Pancreas (tissue), 10 donors: ENCODE results near the gene IFRD2. TPM values are rescaled to one million over a fixed set of nuclear protein-coding genes. Genes with fewer than 3 reads are reported as not detected.
"Not testable (repeated sequence)": the region's sequence is repeated elsewhere in the genome, so short reads cannot be mapped to it uniquely, and the experiment has no call there.

Experiments used
- ATAC-seq, 4 donors: fragments of 200-7000 bp; cut with Tn5 transposase; one replicate each; pipeline versions ENCODE4 v1.8.0 to v1.9.1; 2020; ENCODE audit warnings: mild to moderate bottlenecking in 4 of 4, moderate library complexity in 4 of 4
- DNase-seq, 6 donors: peaks; one replicate each; pipeline ENCODE4 v3.0.0-alpha.2; 2020
- FAIRE-seq: peaks from 2 replicates; lab custom pipeline; 2012; peaks lifted over from hg19 to GRCh38; lab: Jason Lieb, UNC
- H3K27ac ChIP-seq, 4 donors: fragments of 200-600 bp; sonication (generic); 1 replicate in 3 of 4; 2 replicates in 1 of 4; pipeline versions ENCODE4 v1.5.0 to v1.8.0; 2020
- H3K27me3 ChIP-seq, 4 donors: fragments of 200-600 bp; one replicate each; pipeline ENCODE4 v1.8.0; 2021
- H3K36me3 ChIP-seq, 3 donors: fragments of 200-600 bp; sonication (generic) in 1 of 3; one replicate each; pipeline versions ENCODE4 v1.5.0 to v1.8.0; 2020 to 2021
- H3K4me1 ChIP-seq, 3 donors: fragments of 200-600 bp; one replicate each; pipeline ENCODE4 v1.8.0; 2021
- H3K4me3 ChIP-seq, 4 donors: fragments of 200-600 bp; sonication (generic) in 2 of 4; one replicate each; pipeline versions ENCODE4 v1.5.0 to v1.8.0; 2020 to 2021
- H3K9me3 ChIP-seq, 4 donors: fragments of 200-600 bp; one replicate each; pipeline ENCODE4 v1.8.0; 2021
- CTCF ChIP-seq, 4 donors: fragments of 200-600 bp; sonication (generic) in 3 of 4; IDR thresholded peaks; one replicate each; pipeline versions ENCODE4 v1.5.0 to v1.8.0; 2021; ENCODE audit warnings: antibody characterized with exemption in 4 of 4
- WGBS, 2 donors: extraction: QIAGEN DNeasy Blood & Tissue Kit; methylation state at CpG; one replicate each; pipeline ENCODE4 v1.1.7; 2013; 5-methylcytosine and 5-hydroxymethylcytosine counted together
- intact Hi-C, 3 donors: fragments of 100-400 bp; cut with DNase I; formaldehyde crosslinking; loops; one replicate each; pipeline versions ENCODE4 v1.11.1 to v1.14.2; 2022
- polyA plus RNA-seq, 2 donors: library from polyadenylated mRNA; stranded (reverse); fragments of 200-250 nt; gene quantifications; one replicate each; pipeline ENCODE4 v1.2.3, GENCODE V29; 2013
- total RNA-seq, 6 donors: library from RNA; stranded (reverse); fragmentation: NEBNext Ultra II Directional in 4 of 6; extraction: Animal tissue kit (Norgen Biotek cat#: 25700) in 4 of 6; gene quantifications; one replicate each; pipeline versions ENCODE4 v1.2.1 to v1.2.4, GENCODE V29; 2021 to 2023
- donor health status: healthy with polysubstance abuse.
- donor health status: DM: no; HTN: no; CAD: no; lungs with moderate emphysema.
- donor health status: DM: no; HTN: no; CAD: no.
- donor health status: control.
- donor health status: control.
- donor health status: Bipolar disorder and iron deficiency.
- donor health status: DM: yes; HTN: yes; CAD: no.
- donor health status: DM: no; HTN: no; CAD: no.
- donor health status: DM: no; HTN: no; CAD: no.
- donor health status: DM: yes; HTN: yes; CAD: no.

The IFRD2 gene
- total and polyA plus RNA-seq, 8 donors, result 47.1 to 117 (median 59.5) TPM

- H3K27me3 ChIP-seq, result no peaks in the 10 kb centered on the region
- intact Hi-C loops, result no loop called here
- no peak for TF ChIP-seq CTCF (IDR thresholded peaks at IDR 0.05)
- FAIRE-seq, result no peak
- H3K27ac ChIP-seq, result peak overlapping the region; percentile 52 to 94 (median 86)
- H3K4me1 ChIP-seq, result peaks cover 21 to 52% (median 21%) of the 10 kb centered on the region in 3 donors
- WGBS, 2 donors, result 72 to 87% methylated on average over 6 of the region's 6 CpGs
- H3K4me3 ChIP-seq, result no peak overlapping the region
- H3K36me3 ChIP-seq, result no peaks in the 10 kb centered on the region
- DNase-seq, result no peak
- H3K9me3 ChIP-seq, result no peaks in the 10 kb centered on the region
- ATAC-seq, result no peak
These were observed 28.5 kb downstream of the IFRD2 start for GRCh38 chr3:50263478-50264382.

- 83% methylated on average over 7 of the region's 7 CpGs for WGBS, 2 donors
- Histone ChIP-seq H3K4me1 (peaks cover 12 to 44% (median 14%) of the 10 kb centered on the region in 3 donors), H3K27me3 (no peaks in the 10 kb centered on the region), H3K36me3 (peaks cover 0 to 4% (median under 1%) of the 10 kb centered on the region in 3 donors), H3K4me3 (no peak overlapping the region), H3K27ac (no peak overlapping the region), H3K9me3 (no peaks in the 10 kb centered on the region)
- FAIRE-seq, result no peak
- no peak for TF ChIP-seq CTCF (IDR thresholded peaks at IDR 0.05)
- DNase-seq, result no peak
- ATAC-seq, result no peak
- intact Hi-C loops, result no loop called here
These were observed 29.5 kb downstream of the IFRD2 start for GRCh38 chr3:50262778-50263177.

GRCh38 chr3:50262200-50262599 is 30.0 kb downstream of the IFRD2 start:
- peaks cover 9 to 40% (median 10%) of the 10 kb centered on the region in 3 donors for H3K4me1 ChIP-seq
- H3K9me3 ChIP-seq, H3K27ac ChIP-seq, ATAC-seq, H3K4me3 ChIP-seq, H3K27me3 ChIP-seq, H3K36me3 ChIP-seq, FAIRE-seq, DNase-seq, intact Hi-C loops: not testable (repeated sequence)
- 96 to 100% methylated on average over 4 of the region's 4 CpGs for WGBS, 2 donors

- TF ChIP-seq CTCF (IDR thresholded peaks at IDR 0.05), result no peak
- ATAC-seq (no peak), FAIRE-seq (no peak), DNase-seq (no peak)
- Histone ChIP-seq H3K4me1 (peaks cover 5 to 35% (median 6%) of the 10 kb centered on the region in 3 donors), H3K36me3 (peaks cover 7 to 16% (median 7%) of the 10 kb centered on the region in 3 donors), H3K9me3 (no peaks in the 10 kb centered on the region), H3K4me3 (no peak overlapping the region), H3K27me3 (no peaks in the 10 kb centered on the region), H3K27ac (peak overlapping the region in 3 of 4 donors; percentile 94 to 98 (median 97))
- 40 to 54% methylated on average over 2 of the region's 2 CpGs for WGBS, 2 donors
- intact Hi-C loops, result no loop called here
These were observed 30.7 kb downstream of the IFRD2 start for GRCh38 chr3:50261505-50261904.

GRCh38 chr3:50260942-50261441 is 31.2 kb downstream of the IFRD2 start:
- no peak for FAIRE-seq
- intact Hi-C loops, result no loop called here
- DNase-seq, result peak in 1 of 6 donors; percentile 55
- ATAC-seq, result no peak
- H3K27me3 ChIP-seq, result no peaks in the 10 kb centered on the region
- H3K36me3 ChIP-seq, result peaks cover 7 to 21% (median 8%) of the 10 kb centered on the region in 3 donors
- 67 to 78% methylated on average over 5 of the region's 5 CpGs for WGBS, 2 donors
- peak overlapping the region; percentile 94 to 98 (median 96) for H3K27ac ChIP-seq
- H3K4me1 ChIP-seq, result peaks cover 2 to 30% (median 6%) of the 10 kb centered on the region in 3 donors
- no peaks in the 10 kb centered on the region for H3K9me3 ChIP-seq
- peak overlapping the region in 2 of 4 donors; percentile 53 to 54 for H3K4me3 ChIP-seq
- no peak for TF ChIP-seq CTCF (IDR thresholded peaks at IDR 0.05)
